HepG2 (cell line): ENCODE data around the gene CYSRT1. TPM values are rescaled to one million over a fixed set of nuclear protein-coding genes. Genes with fewer than 3 reads are reported as not detected.

Source experiments
- ATAC-seq: fragments of 200-7000 bp; cut with Tn5 transposase; 3 replicates; pipeline ENCODE4 v1.9.1; 2020; ENCODE audit warnings: mild to moderate bottlenecking, moderate library complexity
- BruUV-seq: library from RNA; stranded (reverse); fragments of 400-500 nt; replicated peaks from 2 replicates; lab custom pipeline; 2021; lab: Mats Ljungman, UMichigan
- CTCF ChIA-PET: fragments of 300-600 bp; formaldehyde crosslinking; extraction: SDS; loops from one replicate; lab custom pipeline; 2021; ENCODE audit warnings: low total read pairs, inconsistent platforms, low intra/inter-chr PET ratio; lab: Yijun Ruan, JAX
- POLR2A ChIA-PET: fragments of 350-600 bp; sonication (Branson Sonifier 250); formaldehyde crosslinking; loops from one replicate; lab custom pipeline; 2020; ENCODE audit warnings: antibody characterized with exemption, inconsistent platforms; lab: Yijun Ruan, JAX
- DNase-seq: peaks from one replicate; pipeline ENCODE4 v3.0.0-alpha.2; 2015; ENCODE audit warnings: low spot score
- FAIRE-seq: peaks from 3 replicates; lab custom pipeline; 2011; peaks lifted over from hg19 to GRCh38; lab: Jason Lieb, UNC
- H2AFZ ChIP-seq: one replicate; pipeline ENCODE4 v1.6.1; 2011; ENCODE audit warnings: low read length, inconsistent platforms
- H3K27ac ChIP-seq: fragments of 300-600 bp; 3 replicates; pipeline ENCODE4 v1.8.0; 2011; ENCODE audit warnings: mixed run types, mild to moderate bottlenecking, mixed read lengths, low read length, inconsistent platforms; ENCODE audit not compliant: insufficient read depth; ENCODE audit errors: extremely low read length
- H3K27me3 ChIP-seq, 2 experiments: fragments of 200-600 bp in 1 of 2; 2 replicates in 1 of 2; 3 replicates in 1 of 2; pipeline versions ENCODE4 v1.6.0 to v1.8.0; 2011; ENCODE audit warnings: low read length in 2 of 2, mild to moderate bottlenecking in 2 of 2, moderate library complexity in 2 of 2, inconsistent platforms in 1 of 2; ENCODE audit not compliant: insufficient read depth in 2 of 2, control insufficient read depth in 1 of 2
- H3K36me3 ChIP-seq, 2 experiments: fragments of 200-600 bp in 1 of 2; replicated peaks in 1 of 2; 2 replicates in 1 of 2; 3 replicates in 1 of 2; pipeline versions ENCODE4 v1.5.1 to v1.8.0; 2011; ENCODE audit warnings: low read length in 2 of 2, inconsistent platforms in 1 of 2; ENCODE audit not compliant: insufficient read depth in 2 of 2, control insufficient read depth in 1 of 2
- H3K4me1 ChIP-seq: 2 replicates; pipeline ENCODE4 v1.5.1; 2012; ENCODE audit warnings: low read length, inconsistent platforms; ENCODE audit not compliant: insufficient read depth
- H3K4me2 ChIP-seq: 2 replicates; pipeline ENCODE4 v1.6.0; 2011; ENCODE audit warnings: low read depth, low read length, inconsistent platforms
- H3K4me3 ChIP-seq, 3 experiments: fragments of 200-600 bp in 1 of 3; sonication (generic), shearing (Covaris generic) in 1 of 3; replicated peaks in 1 of 3; 2 replicates each; pipeline ENCODE4 v1.5.1; 2011 to 2016; ENCODE audit warnings: low read length in 3 of 3, inconsistent platforms in 2 of 3, low read depth in 2 of 3, mild to moderate bottlenecking in 2 of 3, control low read depth in 1 of 3, mixed read lengths in 1 of 3; ENCODE audit not compliant: insufficient read depth in 1 of 3
- H3K79me2 ChIP-seq: one replicate; pipeline ENCODE4 v1.6.1; 2011; ENCODE audit warnings: low read length, inconsistent platforms; ENCODE audit not compliant: insufficient read depth
- H3K9ac ChIP-seq: 2 replicates; pipeline ENCODE4 v1.6.0; 2011; ENCODE audit warnings: mild to moderate bottlenecking, low read depth, low read length, inconsistent platforms; ENCODE audit not compliant: insufficient read depth
- H3K9me3 ChIP-seq: 2 replicates; pipeline ENCODE4 v1.5.1; 2012; ENCODE audit warnings: mild to moderate bottlenecking, low read length
- H4K20me1 ChIP-seq: 2 replicates; pipeline ENCODE4 v1.6.0; 2011; ENCODE audit warnings: inconsistent platforms, mild to moderate bottlenecking, low read length, moderate library complexity; ENCODE audit not compliant: insufficient read depth
- AGO2 ChIP-seq: fragments of 200-400 bp; formaldehyde crosslinking; optimal IDR thresholded peaks from 2 replicates; pipeline ENCODE3; 2017; ENCODE audit warnings: mild to moderate bottlenecking, low read depth, low read length, moderate library complexity
- HDAC6 ChIP-seq: fragments of 200-600 bp; sonication (generic); IDR thresholded peaks from 2 replicates; pipeline ENCODE4 v1.7.0; 2017; ENCODE audit warnings: mild to moderate bottlenecking, antibody characterized with exemption, low read length, low read depth
- HES4 ChIP-seq: sonication (generic); formaldehyde crosslinking; IDR thresholded peaks from 2 replicates; pipeline ENCODE4 v1.9.0; 2021; ENCODE audit warnings: mild to moderate bottlenecking, missing genetic modification reagents, borderline replicate concordance
- KLF9 ChIP-seq: IDR thresholded peaks from 2 replicates; pipeline ENCODE4 v1.6.1; 2016; ENCODE audit warnings: low read depth
- MLLT10 ChIP-seq: sonication (generic); formaldehyde crosslinking; IDR thresholded peaks from 2 replicates; pipeline ENCODE4 v1.4.0; 2020; ENCODE audit warnings: missing genetic modification reagents
- POLR2AphosphoS5 ChIP-seq: IDR thresholded peaks from 2 replicates; pipeline ENCODE4 v1.6.1; 2012; ENCODE audit warnings: low read depth, low read length
- RBFOX2 ChIP-seq: fragments of 200-400 bp; formaldehyde crosslinking; IDR thresholded peaks from 2 replicates; pipeline ENCODE4 v1.6.1; 2017; ENCODE audit warnings: low read depth, mild to moderate bottlenecking, low read length
- SATB2 ChIP-seq: sonication (generic); formaldehyde crosslinking; IDR thresholded peaks from 2 replicates; pipeline ENCODE4 v1.5.0; 2020; ENCODE audit warnings: missing genetic modification reagents
- TRAFD1 ChIP-seq: sonication (generic); formaldehyde crosslinking; IDR thresholded peaks from 2 replicates; pipeline ENCODE4 v1.5.1; 2020; ENCODE audit warnings: missing genetic modification reagents, mild to moderate bottlenecking, borderline replicate concordance
- ZBTB3 ChIP-seq: sonication (generic); formaldehyde crosslinking; IDR thresholded peaks from 2 replicates; pipeline ENCODE4 v1.4.0; 2020; ENCODE audit warnings: low read depth, mild to moderate bottlenecking, moderate library complexity, missing genetic modification reagents, borderline replicate concordance
- ZNF841 ChIP-seq: sonication (generic); formaldehyde crosslinking; IDR thresholded peaks from 2 replicates; pipeline ENCODE4 v1.8.1; 2023; ENCODE audit warnings: missing genetic modification reagents, borderline replicate concordance
- ZXDC ChIP-seq: sonication (generic); formaldehyde crosslinking; IDR thresholded peaks from 2 replicates; pipeline ENCODE4 v1.5.0; 2020; ENCODE audit warnings: mild to moderate bottlenecking, missing genetic modification reagents
- WGBS: methylation state at CpG from one replicate; pipeline ENCODE4 v1.1.6; 2017; ENCODE audit warnings: low lambda C conversion rate; 5-methylcytosine and 5-hydroxymethylcytosine counted together
- in situ Hi-C: cut with HindIII; loops from 2 replicates; pipeline ENCODE4 v1.10.0; 2017; ENCODE audit warnings: low pct_unique_long_range_greater_than_20kb; ENCODE audit not compliant: extremely low pct_ligation_motif_present
- intact Hi-C: fragments of 100-400 bp; cut with micrococcal nuclease; formaldehyde crosslinking; loops from one replicate; pipeline ENCODE4 v1.10.0; 2022; ENCODE audit not compliant: unreplicated experiment
- polyA plus RNA-seq, 8 experiments: library from polyadenylated mRNA; depleted of rRNA in 3 of 8; stranded (reverse) in 7 of 8; unstranded in 1 of 8; fragments of >200 nt; fragmentation: Illumina TruSeq in 4 of 8; extraction: Trizol in 4 of 8; gene quantifications; 2 replicates each; pipeline versions ENCODE4 v1.2.1 to v1.2.3, GENCODE V29; 2011 to 2016; ENCODE audit warnings: low read depth in 4 of 8, missing spikeins in 1 of 8, mixed read lengths in 1 of 8; ENCODE audit not compliant: insufficient read depth in 1 of 8
- total RNA-seq, 5 experiments: library from RNA; depleted of rRNA; stranded (reverse); fragments of >200 nt; fragmentation: Illumina TruSeq; extraction: Trizol; gene quantifications; 2 replicates each; pipeline ENCODE4 v1.2.3, GENCODE V29; 2016; ENCODE audit warnings: low read depth in 1 of 5

The CYSRT1 gene
- total and polyA plus RNA-seq, 2 of the 13 experiments (the other 11 are each of a cell fraction or from before 2014, with no cell fraction given), result 1.5 to 2.1 TPM

GRCh38 chr9:137272241-137273094 is 47.5 kb downstream of the CYSRT1 start:
- Histone ChIP-seq H3K4me3 (no peak overlapping the region), H3K9ac (no peak overlapping the region), H4K20me1 (no peaks in the 10 kb centered on the region), H3K27me3 (no peaks in the 10 kb centered on the region), H3K27ac (no peak overlapping the region), H3K36me3 (peaks cover 13 to 29% of the 10 kb centered on the region in 2 experiments; a peak in 4 of 5 replicates), H3K79me2 (no peaks in the 10 kb centered on the region), H2AFZ (no peak overlapping the region), H3K9me3 (no peaks in the 10 kb centered on the region), H3K4me1 (peaks cover 30% of the 10 kb centered on the region), H3K4me2 (no peak overlapping the region)
- intact Hi-C loops, result no loop called here
- BruUV-seq, result no TSS peak
- DNase-seq (no peak), ATAC-seq (no peak), FAIRE-seq (no peak)
- POLR2A ChIA-PET, result interaction anchor here (1.3 to 1.5 kb wide), 2 partner anchors 18 to 32 kb away, joined by 3 to 5 read pairs; partner anchors contain the start of gene TUBB4B
- 98% methylated on average over 12 of the region's 39 CpGs for WGBS
- CTCF ChIA-PET, result no interaction called here
- in situ Hi-C loops, result no loop called here
- TF ChIP-seq RBFOX2, result peak; percentile 42; the same call in 1 of the 2 replicates
- TF ChIP-seq AGO2, result peak; percentile 78
- no peak for TF ChIP-seq HDAC6

GRCh38 chr9:137273095-137273490 is 48.1 kb downstream of the CYSRT1 start:
- CTCF ChIA-PET, result no interaction called here
- DNase-seq (no peak), ATAC-seq (no peak), FAIRE-seq (no peak)
- in situ Hi-C loops (no loop called here), intact Hi-C loops (no loop called here)
- Histone ChIP-seq H2AFZ (no peak overlapping the region), H3K9ac (no peak overlapping the region), H3K4me3 (no peak overlapping the region), H3K27ac (no peak overlapping the region), H3K4me2 (no peak overlapping the region), H4K20me1 (no peaks in the 10 kb centered on the region), H3K36me3 (peaks cover 13 to 29% of the 10 kb centered on the region in 2 experiments; a peak in 4 of 5 replicates), H3K9me3 (no peaks in the 10 kb centered on the region), H3K79me2 (no peaks in the 10 kb centered on the region), H3K27me3 (no peaks in the 10 kb centered on the region; a peak in 1 of 5 replicates), H3K4me1 (peaks cover 24% of the 10 kb centered on the region)
- BruUV-seq, result no TSS peak
- 94% methylated on average over 10 of the region's 13 CpGs for WGBS
- POLR2A ChIA-PET, result interaction anchor here (1.3 to 1.5 kb wide), 2 partner anchors 19 to 32 kb away, joined by 3 to 5 read pairs; partner anchors contain the start of gene TUBB4B
- no peak for TF ChIP-seq TRAFD1
- TF ChIP-seq POLR2AphosphoS5, result no peak
- TF ChIP-seq ZNF841 (CRISPR knock-in tag), result no peak
- no peak for TF ChIP-seq MLLT10
- TF ChIP-seq KLF9 (CRISPR knock-in tag), result no peak
- TF ChIP-seq ZXDC, result no peak
- TF ChIP-seq ZBTB3 (CRISPR knock-in tag), result no peak
- TF ChIP-seq HES4 (CRISPR knock-in tag), result no peak
- no peak for TF ChIP-seq SATB2
